ENCODE measurements around the gene KLHDC4.
A peak's percentile ranks its signal among the peaks of the same experiment; 100 is the strongest.
"Not testable (repeated sequence)": the region's sequence is repeated elsewhere in the genome, so short reads cannot be mapped to it uniquely, and the experiment has no call there.

Gene KLHDC4

GRCh38 chr16:87790292-87791100 lies 24.7 kb upstream of the KLHDC4 start:
- Histone ChIP-seq H3K36me3 (no peaks in the 10 kb centered on the region), H3K27ac (peak overlapping the region; percentile 39 to 68), H3K4me3 (no peak overlapping the region), H3K27me3 (peaks cover 0 to 7% of the 10 kb centered on the region in 2 donors), H3K4me1 (peaks cover 0 to 19% (median 8%) of the 10 kb centered on the region in 4 donors), H3K9me3 (no peaks in the 10 kb centered on the region)
- TF ChIP-seq CTCF (IDR thresholded peaks at IDR 0.05), result no peak
- peak; percentile 28 to 80 for DNase-seq
- intact Hi-C loops (cut with DNase I; ENCODE audit: low total_unique reads), result no loop called here

- Histone ChIP-seq H3K9me3 (no peaks in the 10 kb centered on the region), H3K4me3 (no peak overlapping the region), H3K27ac (peak overlapping the region; percentile 39 to 68), H3K36me3 (no peaks in the 10 kb centered on the region), H3K27me3 (peaks cover 0 to 6% of the 10 kb centered on the region in 2 donors), H3K4me1 (peaks cover 0 to 19% (median 8%) of the 10 kb centered on the region in 4 donors)
- DNase-seq, result peak in 1 of 2 donors; percentile 83
- no peak for TF ChIP-seq CTCF (IDR thresholded peaks at IDR 0.05)
- intact Hi-C loops (cut with DNase I; ENCODE audit: low total_unique reads), result loop anchor here (10.0 kb wide), 1 partner anchor 55 kb away; no protein-coding TSS in a partner anchor
These were observed 23.9 kb upstream of the KLHDC4 start for GRCh38 chr16:87789437-87790291.

GRCh38 chr16:87788730-87789436 lies 23.1 kb upstream of the KLHDC4 start:
- not testable (repeated sequence) for H3K4me3 ChIP-seq, H3K36me3 ChIP-seq, DNase-seq, H3K9me3 ChIP-seq, H3K27me3 ChIP-seq
- Histone ChIP-seq H3K27ac (peak overlapping the region; percentile 39 to 68), H3K4me1 (peaks cover 0 to 19% (median 8%) of the 10 kb centered on the region in 4 donors)
- intact Hi-C loops (cut with DNase I; ENCODE audit: low total_unique reads), result loop anchor here (10.0 kb wide), 1 partner anchor 56 kb away; no protein-coding TSS in a partner anchor

- H3K27me3 ChIP-seq, DNase-seq, H3K27ac ChIP-seq, H3K9me3 ChIP-seq, H3K36me3 ChIP-seq, H3K4me3 ChIP-seq: not testable (repeated sequence)
- peaks cover 0 to 19% (median 8%) of the 10 kb centered on the region in 4 donors for H3K4me1 ChIP-seq
- intact Hi-C loops (cut with DNase I; ENCODE audit: low total_unique reads), result loop anchor here (10.0 kb wide), 1 partner anchor 57 kb away; no protein-coding TSS in a partner anchor
These were observed 21.8 kb upstream of the KLHDC4 start for GRCh38 chr16:87787451-87788091.

GRCh38 chr16:87784812-87785211 lies 19.0 kb upstream of the KLHDC4 start:
- Histone ChIP-seq H3K36me3 (no peaks in the 10 kb centered on the region), H3K4me1 (peaks cover 0 to 6% (median under 1%) of the 10 kb centered on the region in 4 donors), H3K27ac (no peak overlapping the region), H3K4me3 (no peak overlapping the region), H3K27me3 (peaks cover 0 to 8% of the 10 kb centered on the region in 2 donors), H3K9me3 (no peaks in the 10 kb centered on the region)
- no peak for DNase-seq
- intact Hi-C loops (cut with DNase I; ENCODE audit: low total_unique reads), result loop anchor here (10.0 kb wide), 1 partner anchor 60 kb away; no protein-coding TSS in a partner anchor
- no peak for TF ChIP-seq CTCF (IDR thresholded peaks at IDR 0.05)

GRCh38 chr16:87782033-87782432 lies 16.2 kb upstream of the KLHDC4 start:
- H3K4me3 ChIP-seq, result no peak overlapping the region
- peaks cover 0 to 11% of the 10 kb centered on the region in 2 donors for H3K27me3 ChIP-seq
- no peak overlapping the region for H3K27ac ChIP-seq
- no peaks in the 10 kb centered on the region for H3K9me3 ChIP-seq
- peaks cover 0 to 17% (median 13%) of the 10 kb centered on the region in 4 donors for H3K4me1 ChIP-seq
- intact Hi-C loops (cut with DNase I; ENCODE audit: low total_unique reads), result loop anchor here (10.0 kb wide), 1 partner anchor 63 kb away; no protein-coding TSS in a partner anchor
- H3K36me3 ChIP-seq, result no peaks in the 10 kb centered on the region
- DNase-seq, result no peak
- no peak for TF ChIP-seq CTCF (IDR thresholded peaks at IDR 0.05)
